ENCODE results near the gene SLC39A11. TPM values are rescaled to one million over a fixed set of nuclear protein-coding genes. Genes with fewer than 3 reads are reported as not detected.

SLC39A11 gene
- total RNA-seq, 2 experiments from 2014 or later: 17.0 to 17.3 TPM

DNA sequence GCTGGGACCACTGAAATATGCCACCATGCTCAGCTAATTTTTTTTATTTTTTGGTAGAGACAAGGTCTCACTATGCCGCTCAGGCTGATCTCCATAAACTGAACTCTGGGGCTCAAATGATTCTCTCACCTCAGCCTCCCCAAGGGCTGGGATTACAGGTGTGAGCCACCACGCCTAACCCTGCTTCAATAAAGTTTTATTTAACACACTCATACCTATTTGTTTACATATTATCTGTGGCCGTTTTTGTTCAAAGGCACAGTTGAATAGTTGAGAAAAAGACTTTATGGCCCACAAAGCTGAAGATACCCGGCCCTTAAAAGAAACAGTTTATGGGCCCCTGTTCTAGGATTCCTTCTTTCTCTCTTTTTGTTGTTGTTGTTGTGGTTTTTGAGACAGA lies 419.8 kb downstream of the SLC39A11 start:
- ChIA-PET CTCF (no interaction called here), POLR2A (no interaction called here)
- H3K36me3 Mint-ChIP-seq (ENCODE audit: low read depth): no peaks in the 10 kb centered on the region
- H3K4me3 Mint-ChIP-seq: no peak overlapping the region
- no peak for DNase-seq
- no peak overlapping the region for H3K27ac Mint-ChIP-seq
- H3K9me3 Mint-ChIP-seq: no peaks in the 10 kb centered on the region
- H3K4me1 Mint-ChIP-seq: no peaks in the 10 kb centered on the region
- H3K27me3 Mint-ChIP-seq: no peaks in the 10 kb centered on the region

DNA sequence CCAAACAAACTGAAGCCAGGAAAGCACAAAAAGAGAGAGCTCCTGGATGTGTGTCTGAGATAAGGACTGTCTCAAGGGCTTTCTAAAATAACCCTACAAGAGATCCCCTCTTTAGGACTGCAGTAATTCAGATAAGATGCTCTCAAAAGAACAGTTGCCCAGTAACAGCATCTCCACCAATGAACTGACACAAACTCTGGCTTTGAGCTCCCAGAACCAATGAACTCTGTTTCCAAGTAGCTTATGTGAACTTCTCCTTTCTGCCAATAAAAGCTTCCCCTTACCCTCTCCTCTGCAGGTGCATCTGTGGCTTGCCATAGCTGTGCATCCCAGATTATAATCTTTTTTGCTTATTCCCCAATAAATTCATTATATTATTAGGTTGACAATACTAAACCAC lies 421.5 kb downstream of the SLC39A11 start:
- ChIA-PET POLR2A (no interaction called here), CTCF (interaction anchor here (0.7 to 0.9 kb wide), 2 partner anchors 54 to 56 kb away, joined by 3 to 4 read pairs; no protein-coding TSS in a partner anchor)
- no peak for DNase-seq
- Mint-ChIP-seq H3K36me3 (ENCODE audit: low read depth) (no peaks in the 10 kb centered on the region), H3K4me1 (no peaks in the 10 kb centered on the region), H3K4me3 (no peak overlapping the region), H3K9me3 (no peaks in the 10 kb centered on the region), H3K27ac (no peak overlapping the region), H3K27me3 (no peaks in the 10 kb centered on the region)

DNA sequence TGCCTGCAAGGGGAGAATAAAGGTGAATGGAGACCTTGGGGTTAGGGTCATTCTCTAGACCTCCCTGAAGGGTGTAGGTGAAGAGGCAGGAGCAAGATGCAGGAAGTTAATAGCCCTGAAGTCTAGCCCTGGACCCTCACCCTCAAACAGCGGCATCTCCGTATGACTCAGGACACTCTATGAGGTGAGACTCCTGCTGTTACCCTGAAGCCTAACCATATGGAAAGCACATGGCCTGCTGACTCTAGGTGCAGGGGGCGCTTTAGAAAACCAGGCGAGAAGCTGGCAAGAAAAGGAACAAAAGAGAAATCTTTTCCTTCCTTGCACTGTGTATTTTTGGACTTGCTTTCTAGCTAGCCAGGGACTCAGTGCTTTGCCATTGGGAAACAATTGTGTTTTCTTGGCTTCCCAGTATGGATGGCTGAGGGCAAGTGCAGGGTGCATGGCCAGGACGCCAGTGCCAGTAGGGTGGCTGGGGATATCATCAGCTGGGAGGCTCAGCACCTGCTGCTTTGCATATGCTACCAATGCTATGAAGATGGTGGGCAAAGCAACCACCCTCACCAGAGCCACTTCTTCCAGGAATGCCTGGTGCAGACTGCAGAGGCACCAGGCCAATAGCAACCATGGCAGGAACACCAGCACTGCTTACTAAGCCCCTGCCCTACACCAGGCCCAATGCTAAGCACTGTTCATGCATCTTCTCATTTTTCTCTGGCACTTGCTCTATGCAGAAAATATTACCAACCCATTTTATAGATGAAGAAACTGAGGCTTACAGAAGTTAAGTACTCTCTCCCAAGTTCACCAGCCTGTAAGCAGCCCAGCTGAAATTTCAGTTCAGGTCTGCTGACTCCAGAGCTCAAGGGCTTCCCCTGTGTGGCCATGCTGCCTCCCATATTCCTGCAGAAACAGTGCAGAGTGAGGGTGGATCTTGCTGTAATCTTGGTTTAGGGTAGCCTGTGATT lies 425.1 kb downstream of the SLC39A11 start:
- CTCF ChIA-PET: no interaction called here
- POLR2A ChIA-PET: no interaction called here
- Mint-ChIP-seq H3K9me3 (no peaks in the 10 kb centered on the region), H3K4me1 (no peaks in the 10 kb centered on the region), H3K4me3 (no peak overlapping the region), H3K36me3 (ENCODE audit: low read depth) (no peaks in the 10 kb centered on the region), H3K27ac (no peak overlapping the region), H3K27me3 (no peaks in the 10 kb centered on the region)
- DNase-seq: no peak

DNA sequence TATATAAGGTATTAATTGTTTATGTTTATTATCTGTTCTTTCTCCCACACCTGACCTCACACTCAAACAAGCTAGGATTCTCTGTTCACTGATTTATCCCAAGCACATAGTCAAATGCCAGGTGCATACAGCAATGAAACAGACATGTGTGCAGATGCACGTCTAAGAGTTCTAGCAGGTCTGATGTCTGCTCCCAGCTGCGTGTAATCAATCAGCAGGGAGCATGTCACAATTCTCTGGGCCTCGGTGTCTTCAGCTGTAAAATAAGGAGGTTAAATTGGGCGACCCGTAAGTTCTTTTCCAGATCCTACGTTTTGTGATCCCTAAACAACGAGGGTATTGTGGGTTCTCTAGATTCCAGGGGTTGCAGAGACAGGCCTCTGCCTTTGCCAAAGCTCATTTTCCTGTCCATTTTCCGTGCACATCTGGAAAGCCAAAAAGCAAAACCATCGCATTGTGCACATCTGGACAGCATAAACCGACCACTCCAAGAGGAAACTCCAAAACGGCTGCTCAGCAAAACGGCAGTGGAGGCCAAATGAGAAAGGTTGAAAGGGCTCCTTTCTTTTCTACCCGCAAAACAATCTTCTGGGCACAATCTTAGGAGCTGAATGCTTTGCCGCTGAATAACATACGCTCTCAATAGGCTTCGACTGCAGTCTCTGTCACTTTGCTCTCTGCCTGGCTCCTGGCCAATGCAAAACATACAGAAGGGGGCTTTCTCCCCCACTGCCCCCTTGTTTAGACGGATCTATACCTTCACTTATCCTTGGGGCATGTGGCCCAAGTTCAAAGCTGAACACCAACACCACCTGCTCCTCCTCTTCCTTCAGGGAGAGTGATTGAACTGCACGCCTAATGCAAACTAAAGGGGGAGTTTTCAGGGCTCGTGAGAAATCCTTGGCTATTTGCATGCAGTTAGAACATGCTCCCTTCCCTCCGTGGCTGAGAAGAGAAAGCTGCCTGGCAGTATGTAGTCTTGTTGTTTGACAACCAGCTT lies 426.3 kb downstream of the SLC39A11 start:
- Mint-ChIP-seq H3K27me3 (no peaks in the 10 kb centered on the region), H3K27ac (no peak overlapping the region), H3K4me3 (no peak overlapping the region), H3K4me1 (no peaks in the 10 kb centered on the region), H3K9me3 (no peaks in the 10 kb centered on the region), H3K36me3 (ENCODE audit: low read depth) (no peaks in the 10 kb centered on the region)
- CTCF ChIA-PET: interaction anchor here (0.6 kb wide), 1 partner anchor 378 kb away, joined by 4 read pairs; no protein-coding TSS in a partner anchor
- no peak for DNase-seq
- POLR2A ChIA-PET: no interaction called here

DNA sequence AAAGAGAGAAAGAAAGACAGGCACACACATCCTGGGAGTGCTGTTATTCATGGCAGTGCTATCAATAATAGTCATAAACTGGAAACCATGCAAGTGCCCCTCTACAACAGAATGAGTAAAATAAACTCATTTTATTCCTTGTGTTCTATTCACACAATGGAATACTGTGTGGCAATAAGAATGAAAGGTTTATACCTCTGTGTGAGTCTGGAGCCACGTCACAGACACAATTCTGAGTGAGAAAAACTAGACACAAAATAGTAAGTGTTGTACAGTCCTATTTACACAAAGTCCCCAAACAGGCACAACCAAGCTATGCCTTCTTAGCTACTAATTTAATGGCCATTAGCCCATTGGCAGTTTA lies 429.7 kb downstream of the SLC39A11 start:
- Mint-ChIP-seq H3K36me3 (ENCODE audit: low read depth) (no peaks in the 10 kb centered on the region), H3K4me3 (no peak overlapping the region), H3K27me3 (no peaks in the 10 kb centered on the region), H3K9me3 (no peaks in the 10 kb centered on the region), H3K4me1 (no peaks in the 10 kb centered on the region), H3K27ac (no peak overlapping the region)
- no peak for DNase-seq
- CTCF ChIA-PET: no interaction called here
- POLR2A ChIA-PET: no interaction called here

DNA sequence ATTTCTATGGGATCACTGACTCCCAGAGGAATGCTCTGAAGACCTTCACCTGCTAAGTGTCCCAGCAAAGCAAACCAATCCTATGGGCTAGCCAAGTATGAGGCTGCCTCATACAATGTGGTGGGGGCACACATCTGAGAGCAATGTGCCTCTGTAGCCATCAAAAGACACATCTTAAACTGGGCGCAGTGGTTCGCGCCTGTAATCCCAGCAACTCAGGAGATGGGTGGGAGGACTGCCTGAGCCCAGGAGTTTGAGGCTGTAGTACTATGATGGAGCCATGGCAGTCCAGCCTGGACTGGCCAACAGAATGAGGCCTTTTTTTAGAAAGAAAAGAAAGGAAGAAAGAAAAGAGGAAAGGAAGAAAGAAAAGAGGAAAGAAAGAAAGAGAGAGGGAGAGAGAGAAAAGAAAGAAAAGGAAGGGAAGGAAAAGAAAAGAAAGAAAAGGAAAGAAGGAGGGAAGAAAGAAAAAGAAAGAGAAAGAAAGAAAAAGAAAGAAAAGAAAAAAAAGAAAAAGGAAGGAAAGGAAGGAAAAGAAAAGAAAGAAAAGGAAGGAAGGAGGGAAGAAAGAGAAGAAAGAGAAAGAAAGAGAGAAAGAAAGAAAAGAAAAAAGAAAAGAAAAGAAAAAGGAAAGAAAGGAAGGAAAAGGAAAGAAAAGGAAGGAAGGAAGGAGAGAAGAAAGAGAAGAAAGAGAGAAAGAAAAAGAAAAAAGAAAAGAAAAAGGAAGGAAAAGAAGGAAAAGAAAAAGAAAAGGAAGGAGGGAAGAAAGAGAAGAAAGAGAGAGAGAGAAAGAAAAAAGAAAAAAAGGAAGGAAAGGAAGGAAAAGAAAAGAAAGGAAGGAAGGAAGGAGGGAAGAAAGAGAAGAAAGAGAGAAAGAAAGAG lies 430.3 kb downstream of the SLC39A11 start:
- Mint-ChIP-seq H3K9me3 (no peaks in the 10 kb centered on the region), H3K4me3 (no peak overlapping the region), H3K36me3 (ENCODE audit: low read depth) (no peaks in the 10 kb centered on the region), H3K4me1 (no peaks in the 10 kb centered on the region), H3K27ac (no peak overlapping the region), H3K27me3 (no peaks in the 10 kb centered on the region)
- ChIA-PET CTCF (no interaction called here), POLR2A (no interaction called here)
- DNase-seq: no peak

DNA sequence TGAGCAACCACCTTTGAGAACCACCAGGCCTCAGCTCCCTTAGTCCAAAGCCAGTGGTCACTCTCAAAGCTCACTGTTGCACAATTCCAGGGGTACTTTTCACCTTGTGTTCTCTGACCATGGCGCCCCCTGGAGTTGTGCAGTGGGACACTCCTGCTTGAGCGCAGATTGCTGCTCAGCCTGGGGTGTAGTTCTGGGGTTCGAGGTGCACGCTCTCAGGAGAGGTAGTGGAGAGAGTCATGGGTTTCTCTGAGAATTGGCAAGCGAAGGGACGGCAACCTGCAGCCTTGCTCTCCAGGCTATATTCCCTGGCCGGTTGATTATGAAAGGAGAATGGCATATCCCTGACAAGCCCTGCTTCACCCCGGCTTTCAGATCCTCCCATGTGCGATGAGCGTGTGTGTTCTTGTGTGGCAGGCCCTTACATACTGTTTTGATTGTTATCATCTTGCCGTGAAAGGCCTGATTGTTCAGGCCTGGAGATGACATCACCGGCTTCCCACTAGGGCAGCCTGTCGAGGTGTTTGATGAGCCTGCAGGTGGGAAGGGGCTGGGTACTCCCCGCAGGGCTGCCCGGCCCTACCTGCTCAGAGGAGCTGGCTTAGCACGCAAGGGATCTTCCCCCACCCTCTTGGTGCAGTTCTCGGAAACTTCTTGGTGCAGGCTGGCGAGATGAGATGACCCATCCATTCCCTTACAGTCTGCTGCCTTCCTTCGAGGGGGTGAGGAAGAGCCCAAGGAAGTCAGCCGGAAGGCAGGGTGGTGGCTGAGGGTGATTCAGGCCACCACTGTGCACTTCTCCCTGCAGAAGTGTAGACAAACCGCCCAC lies 431.2 kb downstream of the SLC39A11 start:
- H3K4me1 Mint-ChIP-seq: no peaks in the 10 kb centered on the region
- H3K27ac Mint-ChIP-seq: no peak overlapping the region
- no peaks in the 10 kb centered on the region for H3K9me3 Mint-ChIP-seq
- ChIA-PET CTCF (no interaction called here), POLR2A (no interaction called here)
- H3K36me3 Mint-ChIP-seq (ENCODE audit: low read depth): no peaks in the 10 kb centered on the region
- H3K4me3 Mint-ChIP-seq: no peak overlapping the region
- DNase-seq: no peak
- no peaks in the 10 kb centered on the region for H3K27me3 Mint-ChIP-seq

DNA sequence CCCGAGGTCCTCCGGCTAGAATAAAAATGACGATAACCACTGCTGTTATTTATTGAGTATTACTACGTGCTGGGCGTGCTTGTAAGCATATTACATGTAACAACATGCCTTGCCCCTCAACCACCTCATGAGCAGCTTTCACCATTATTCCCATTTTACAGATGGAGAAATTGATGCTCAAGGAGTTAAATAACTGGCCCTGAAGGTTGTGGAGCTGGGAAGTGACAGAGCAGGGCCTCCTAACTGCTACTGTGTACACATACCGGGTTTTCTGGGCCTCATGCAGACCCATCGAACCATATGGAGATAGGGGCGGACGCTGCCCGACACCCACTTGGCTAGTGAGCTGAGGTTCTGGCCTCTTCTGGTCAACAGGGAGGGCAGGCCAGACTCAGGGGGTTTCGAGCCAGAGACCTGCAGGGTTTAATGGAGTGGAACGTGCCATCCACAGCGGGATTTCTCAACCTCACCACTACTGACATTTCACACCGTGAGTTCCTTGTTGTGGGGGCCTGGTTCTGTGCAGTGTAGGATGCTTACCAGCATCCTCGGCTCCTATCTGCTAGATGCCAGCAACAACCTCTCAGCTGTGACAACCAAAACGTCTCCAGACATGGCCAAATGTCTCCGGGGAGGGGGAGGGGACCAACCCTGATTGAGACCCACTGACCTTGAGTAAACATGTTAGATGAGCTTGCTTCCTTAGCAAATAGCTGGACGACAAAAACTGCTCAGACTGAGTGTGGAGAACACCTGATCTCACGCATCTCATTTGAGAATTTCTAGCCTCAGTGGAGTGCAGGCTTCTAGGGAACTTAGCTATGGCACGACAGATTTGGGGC lies 432.0 kb downstream of the SLC39A11 start:
- Mint-ChIP-seq H3K4me3 (no peak overlapping the region), H3K27ac (no peak overlapping the region), H3K36me3 (ENCODE audit: low read depth) (no peaks in the 10 kb centered on the region), H3K4me1 (no peaks in the 10 kb centered on the region), H3K9me3 (no peaks in the 10 kb centered on the region), H3K27me3 (no peaks in the 10 kb centered on the region)
- POLR2A ChIA-PET: no interaction called here
- DNase-seq: no peak
- CTCF ChIA-PET: interaction anchor here (1.2 kb wide), 1 partner anchor 104 kb away, joined by 3 read pairs; no protein-coding TSS in a partner anchor

DNA sequence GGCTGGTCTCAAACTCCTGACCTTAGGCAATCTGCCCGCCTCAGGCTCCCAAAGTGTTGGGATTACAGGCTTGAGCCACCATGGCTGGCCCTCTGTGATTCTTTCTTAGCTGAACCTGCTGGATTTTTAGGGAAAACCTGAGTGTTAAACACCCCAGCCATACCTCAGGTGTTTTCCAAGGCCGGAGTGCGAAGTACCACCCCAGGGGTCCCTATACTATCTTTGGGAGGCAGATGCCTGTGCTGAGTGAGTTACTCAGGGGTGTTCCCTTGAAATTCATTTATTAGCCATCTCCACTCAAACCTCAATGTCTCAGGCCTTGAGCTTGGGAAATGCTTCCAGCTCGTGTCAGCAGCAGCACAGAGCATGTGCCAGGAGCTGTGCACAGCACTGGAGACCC lies 432.7 kb downstream of the SLC39A11 start:
- no peak overlapping the region for H3K27ac Mint-ChIP-seq
- no peaks in the 10 kb centered on the region for H3K36me3 Mint-ChIP-seq (ENCODE audit: low read depth)
- no peaks in the 10 kb centered on the region for H3K4me1 Mint-ChIP-seq

DNA sequence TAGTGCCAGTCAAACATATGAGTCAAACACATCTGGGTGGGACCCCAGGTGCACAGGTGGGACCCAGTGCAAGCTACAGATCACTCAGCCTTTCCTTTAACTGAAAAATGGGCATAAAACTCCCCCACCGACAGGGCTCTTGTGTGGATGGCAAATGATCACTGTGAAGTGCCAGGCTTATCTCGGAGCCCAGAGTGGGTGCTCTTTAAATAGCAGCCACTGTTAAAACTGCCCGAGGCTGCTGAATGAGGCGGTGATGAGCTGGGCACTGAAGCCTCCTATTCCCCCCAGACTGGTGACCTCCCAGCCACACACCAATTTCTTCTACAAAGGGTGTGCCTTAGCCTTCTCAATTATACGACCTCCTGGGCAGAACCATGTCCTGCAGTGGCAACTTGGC lies 433.8 kb downstream of the SLC39A11 start:
- no peak for DNase-seq
- ChIA-PET CTCF (no interaction called here), POLR2A (no interaction called here)
- Mint-ChIP-seq H3K4me1 (no peaks in the 10 kb centered on the region), H3K27me3 (no peaks in the 10 kb centered on the region), H3K27ac (no peak overlapping the region), H3K36me3 (ENCODE audit: low read depth) (no peaks in the 10 kb centered on the region), H3K9me3 (no peaks in the 10 kb centered on the region), H3K4me3 (no peak overlapping the region)

More for the DNA sequence above, 432.7 kb downstream of the SLC39A11 start:
- DNase-seq: no peak
- CTCF ChIA-PET: interaction anchor here (1.2 kb wide), 1 partner anchor 103 kb away, joined by 3 read pairs; no protein-coding TSS in a partner anchor
- no peaks in the 10 kb centered on the region for H3K27me3 Mint-ChIP-seq
- H3K9me3 Mint-ChIP-seq: no peaks in the 10 kb centered on the region
- POLR2A ChIA-PET: no interaction called here
- no peak overlapping the region for H3K4me3 Mint-ChIP-seq

DNA sequence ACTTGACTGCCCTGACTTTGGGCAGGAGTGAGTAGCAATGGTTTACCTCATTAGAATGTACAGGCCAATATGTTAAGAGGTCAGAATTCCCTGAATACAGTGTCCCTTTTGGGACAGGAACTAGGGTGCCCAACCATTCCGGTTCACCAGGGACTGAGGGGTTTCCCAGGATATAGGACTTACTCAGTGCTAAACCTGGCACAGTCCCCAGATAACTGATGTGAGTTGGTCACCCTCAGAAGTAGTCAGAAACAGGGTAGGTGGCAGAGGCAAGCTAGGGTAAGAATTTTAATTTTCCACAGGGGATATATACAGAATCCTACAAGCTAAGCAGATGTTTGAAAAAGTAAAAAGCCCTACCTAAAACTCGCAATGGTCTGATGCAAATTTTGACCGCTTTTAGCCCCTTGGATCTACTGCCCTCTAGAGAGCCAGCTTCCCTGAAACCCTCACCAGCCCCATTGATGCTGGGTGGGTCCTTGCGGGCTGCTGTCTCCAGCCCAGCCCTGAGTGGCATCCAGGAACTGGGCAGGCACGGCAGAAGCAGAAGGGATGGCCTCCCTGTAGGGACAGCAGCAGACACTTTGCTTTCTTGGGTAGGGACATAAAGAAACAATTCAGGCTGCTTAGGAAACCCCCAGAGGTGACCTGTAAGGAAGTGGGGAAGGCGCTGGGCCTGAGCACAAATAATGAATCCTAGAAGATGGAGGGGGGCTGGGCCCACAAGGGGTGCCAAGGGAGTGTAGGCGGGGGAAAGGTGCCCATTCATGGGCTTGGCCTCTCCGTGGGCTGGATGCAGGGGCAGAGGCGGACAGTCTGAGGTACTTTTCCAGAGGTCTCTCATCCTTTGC lies 434.8 kb downstream of the SLC39A11 start:
- no peaks in the 10 kb centered on the region for H3K36me3 Mint-ChIP-seq (ENCODE audit: low read depth)
- ChIA-PET CTCF (no interaction called here), POLR2A (no interaction called here)
- no peaks in the 10 kb centered on the region for H3K9me3 Mint-ChIP-seq
- no peak for DNase-seq
- no peak overlapping the region for H3K4me3 Mint-ChIP-seq
- H3K27me3 Mint-ChIP-seq: no peaks in the 10 kb centered on the region
- no peak overlapping the region for H3K27ac Mint-ChIP-seq
- no peaks in the 10 kb centered on the region for H3K4me1 Mint-ChIP-seq

Data from activated CD4-positive, alpha-beta memory T cell treated with anti-CD3 and anti-CD28 coated beads, Interleukin-2, amount 10 ng/mL, durations not matched to agents 7 days and 5 days (primary cell).